DMS79 treated with DMSO at 0.1 percent for 48 hours (cell line): ENCODE data around the gene ZDHHC14.

ENCODE experiments used
- DNase-seq: peaks from one replicate; lab custom pipeline; 2025; lab: John Stamatoyannopoulos, UW

Gene ZDHHC14

DNA sequence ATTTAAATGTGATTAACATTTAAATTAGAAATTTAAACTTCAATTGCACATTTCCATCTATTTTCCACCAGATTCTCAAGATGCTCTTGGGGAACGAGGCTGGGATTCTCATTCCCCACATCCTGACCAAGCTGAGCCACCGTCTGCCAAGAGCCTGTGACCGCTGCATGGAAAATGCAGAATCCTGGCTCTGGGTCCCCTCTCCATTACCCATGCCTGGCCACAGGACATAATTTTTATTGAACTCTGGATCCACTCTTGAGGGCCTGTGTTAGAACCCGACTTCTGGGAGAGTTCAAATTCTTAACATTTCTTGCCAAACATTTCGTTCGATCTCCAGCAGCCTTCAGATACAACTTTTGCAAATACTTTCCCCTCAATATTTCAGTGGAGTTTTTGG is 240.4 kb downstream of the ZDHHC14 start:
- no peak for DNase-seq

DNA sequence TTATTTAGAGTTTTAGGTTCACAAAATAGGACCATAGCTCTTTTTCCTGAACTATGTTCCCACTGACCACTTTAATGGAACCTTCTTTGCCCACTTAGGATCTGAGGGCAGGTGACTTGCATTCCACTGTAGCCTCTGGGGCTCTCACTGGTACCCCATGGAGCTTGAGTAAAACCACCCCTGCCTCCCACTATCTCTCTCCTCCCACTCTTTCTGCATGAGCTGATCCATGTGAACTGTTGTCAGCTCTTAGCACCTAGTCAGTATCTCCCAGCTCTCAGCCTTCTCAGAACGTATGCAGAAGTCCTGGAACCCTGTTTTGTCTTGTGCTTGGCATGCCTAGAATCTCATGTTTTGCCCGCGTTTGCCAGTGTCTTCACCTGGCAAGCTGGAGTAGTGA is 241.4 kb downstream of the ZDHHC14 start:
- no peak for DNase-seq

DNA sequence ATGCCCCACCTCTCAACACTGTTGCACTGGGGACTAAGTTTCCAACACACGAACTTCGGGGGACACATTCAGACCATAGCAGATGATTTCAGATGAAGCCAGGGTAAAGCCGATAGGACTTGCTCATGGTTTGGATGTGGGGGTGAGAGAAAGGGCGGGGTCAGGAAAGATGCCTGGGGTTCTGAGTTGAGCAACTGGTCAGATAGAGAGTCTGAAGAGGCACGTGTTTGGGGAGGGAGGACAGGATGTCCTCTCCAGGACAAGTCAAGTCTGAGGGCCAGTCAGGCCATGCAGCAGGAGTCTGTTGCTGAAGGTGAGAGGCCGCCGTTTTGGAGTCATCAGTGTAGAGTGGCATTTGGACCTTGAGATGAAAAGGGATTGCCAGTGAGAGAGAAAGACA is 244.1 kb downstream of the ZDHHC14 start:
- no peak for DNase-seq

DNA sequence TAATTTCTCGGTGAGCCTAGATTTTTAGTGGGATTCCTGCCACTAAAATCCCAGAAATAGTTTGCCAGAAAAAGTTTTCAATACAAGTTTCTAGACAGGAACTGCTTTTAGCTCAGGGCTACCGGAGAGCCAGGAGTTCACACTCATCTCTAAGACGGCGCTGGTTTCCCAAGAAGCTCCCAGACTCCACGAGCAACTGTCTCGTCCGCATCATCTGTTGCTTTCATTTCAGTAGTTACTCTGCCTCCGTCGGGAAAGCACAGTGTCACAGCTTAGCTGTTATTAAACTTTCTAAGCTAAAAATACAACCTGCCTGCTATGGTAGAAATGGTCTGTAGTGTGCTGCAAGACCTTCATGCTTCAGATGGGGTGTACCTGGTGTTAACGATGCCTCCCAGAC is 244.8 kb downstream of the ZDHHC14 start:
- DNase-seq: no peak

DNA sequence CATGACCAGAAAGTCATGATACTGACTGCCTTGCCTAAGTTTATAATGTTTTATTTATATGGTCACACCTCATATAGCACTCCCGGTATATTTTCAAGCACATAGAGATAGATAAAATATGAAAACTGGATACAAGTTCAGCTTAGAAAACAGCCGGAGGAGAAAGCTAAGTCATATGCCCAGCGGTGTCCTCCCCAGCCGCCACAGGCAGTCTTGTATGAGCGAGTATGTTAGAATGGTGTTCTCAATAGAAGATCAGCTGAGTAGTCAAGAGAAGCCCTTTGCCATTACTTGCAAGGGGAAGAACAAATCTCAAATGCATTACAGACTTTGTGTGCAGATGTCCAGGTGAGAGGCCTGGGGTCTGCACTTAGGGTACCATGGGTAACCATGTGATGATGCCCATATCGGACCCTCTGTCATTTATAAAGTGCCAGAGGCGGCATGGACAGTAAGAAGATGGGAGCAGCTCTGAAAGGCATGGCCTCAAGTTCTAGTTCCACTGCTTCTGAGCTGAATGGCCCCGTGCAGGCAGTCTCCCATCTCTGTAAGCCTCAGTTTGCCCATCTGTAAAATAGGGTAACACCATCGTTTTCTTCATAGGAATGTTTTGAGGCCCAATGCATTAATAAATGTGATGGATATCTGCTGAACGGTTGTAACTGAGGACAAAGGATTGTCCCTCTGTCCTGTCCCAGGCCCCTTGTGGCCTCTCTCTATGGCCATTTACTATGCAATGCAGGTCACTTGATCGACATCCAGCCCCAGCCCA is 246.4 kb downstream of the ZDHHC14 start:
- no peak for DNase-seq

DNA sequence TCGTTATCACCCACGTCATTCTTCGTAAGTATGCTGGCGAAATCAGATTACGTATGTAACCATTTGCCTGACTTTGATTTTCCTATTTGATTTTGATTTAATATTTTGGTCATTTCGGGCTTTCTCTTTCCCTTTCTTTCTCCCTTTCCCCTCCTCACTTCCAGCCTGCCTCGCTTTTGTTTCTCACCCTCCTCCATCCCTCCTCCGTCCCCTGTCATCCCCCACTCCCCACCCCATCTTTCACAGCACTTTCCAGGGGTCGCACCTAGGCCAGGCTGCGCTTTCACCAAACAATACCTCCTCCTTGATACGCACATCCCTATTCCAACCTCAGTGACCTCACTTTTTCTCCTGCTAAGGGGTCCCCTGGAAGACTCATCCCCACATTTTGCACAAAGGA is 247.5 kb downstream of the ZDHHC14 start:
- no peak for DNase-seq

DNA sequence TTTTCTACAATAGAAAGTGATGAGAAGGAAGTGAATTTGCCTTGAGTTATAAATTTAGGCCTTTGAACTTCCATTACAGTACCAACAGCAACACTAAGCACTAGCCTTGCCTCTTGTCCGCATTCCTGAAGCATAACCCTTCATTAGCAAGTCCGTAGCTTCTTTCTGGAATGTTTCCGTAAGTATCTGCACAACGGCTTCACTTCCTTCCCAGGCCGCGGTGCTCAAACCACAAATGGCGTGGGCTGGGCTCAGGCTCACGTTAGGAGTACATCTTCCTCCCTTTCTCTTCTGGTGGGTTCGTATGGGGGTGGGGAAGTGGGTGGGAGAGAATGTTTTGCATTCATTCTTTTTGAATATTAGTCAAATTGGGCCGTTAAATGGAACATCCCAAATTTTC is 248.2 kb downstream of the ZDHHC14 start:
- DNase-seq: no peak

DNA sequence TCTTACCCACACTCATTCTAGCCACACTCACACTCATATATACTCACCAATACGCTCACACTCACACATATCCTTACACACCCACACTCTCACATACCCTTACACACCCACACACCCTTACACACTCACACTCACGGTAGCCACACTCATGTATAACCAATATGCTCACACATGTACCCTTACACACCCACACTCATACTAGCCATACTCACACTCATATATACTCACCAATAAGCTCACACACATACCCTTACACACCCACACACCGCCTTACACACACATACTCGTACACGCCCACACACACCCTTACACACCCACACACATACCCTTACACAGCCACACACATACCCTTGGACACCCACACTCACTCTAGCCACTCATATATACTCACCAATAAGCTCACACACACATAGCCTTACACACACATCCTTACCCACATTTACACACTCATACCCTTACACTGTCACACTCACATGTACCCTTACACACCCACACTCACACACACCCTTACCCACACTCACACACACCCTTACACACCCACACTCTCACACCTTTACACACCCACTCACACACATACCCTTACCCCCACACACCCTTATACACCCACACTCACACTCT is 249.6 kb downstream of the ZDHHC14 start:
- DNase-seq: no peak

DNA sequence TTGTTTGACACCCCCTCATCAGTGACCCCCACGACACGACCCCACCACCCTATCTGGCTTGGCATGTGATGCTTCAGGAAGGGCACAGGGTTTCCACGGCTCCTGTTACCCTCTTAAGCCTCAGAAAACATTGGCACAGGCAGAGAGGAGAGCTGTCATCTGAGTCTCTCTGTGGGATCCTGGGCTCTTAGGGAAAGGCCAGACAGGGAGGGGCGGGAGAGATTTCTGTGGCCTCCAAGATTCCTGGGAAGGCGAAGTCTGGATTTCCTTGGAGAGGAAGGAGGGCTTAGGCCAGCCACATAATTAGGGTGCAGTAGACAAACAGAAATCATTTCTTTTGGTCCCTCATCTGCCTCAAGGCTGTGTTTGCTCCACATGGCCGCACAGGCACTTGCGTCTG is 250.4 kb downstream of the ZDHHC14 start:
- peak; percentile 61 for DNase-seq

DNA sequence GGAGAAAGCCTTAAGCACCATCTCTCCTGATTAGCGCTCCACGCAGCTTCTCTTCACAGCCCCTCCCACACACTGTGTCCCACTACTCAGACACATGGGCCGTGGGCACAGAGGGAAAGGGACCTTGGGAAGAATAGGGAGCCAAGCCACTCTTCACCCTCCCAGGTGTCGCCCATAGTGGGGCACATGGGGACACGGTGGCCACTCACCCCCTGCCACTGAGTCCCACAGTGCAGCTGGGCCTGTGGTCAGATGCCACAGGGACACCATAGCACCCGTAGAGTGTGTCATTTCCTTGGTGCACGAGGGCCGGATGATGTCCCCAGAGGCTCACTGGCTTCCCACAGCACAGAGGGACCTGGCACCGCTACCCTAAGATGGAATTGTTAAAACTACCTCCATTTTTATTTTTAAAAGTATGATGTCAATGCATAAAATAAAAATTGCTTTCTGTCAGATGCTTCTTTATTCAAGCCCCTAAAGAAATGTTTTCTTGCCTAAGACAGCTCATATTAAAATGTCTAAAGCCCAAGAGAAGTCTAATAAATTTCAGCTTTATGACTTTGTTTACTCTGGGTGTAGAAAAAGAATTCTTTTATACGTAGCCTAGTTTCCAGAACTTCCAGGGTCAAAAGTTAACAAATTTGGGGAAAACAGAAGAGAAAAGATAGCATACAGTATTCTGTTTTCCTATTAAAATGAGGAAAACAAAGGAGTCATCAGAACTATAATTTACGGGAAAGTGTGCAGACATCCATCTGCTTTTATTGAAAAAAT is 251.0 kb downstream of the ZDHHC14 start:
- no peak for DNase-seq

DNA sequence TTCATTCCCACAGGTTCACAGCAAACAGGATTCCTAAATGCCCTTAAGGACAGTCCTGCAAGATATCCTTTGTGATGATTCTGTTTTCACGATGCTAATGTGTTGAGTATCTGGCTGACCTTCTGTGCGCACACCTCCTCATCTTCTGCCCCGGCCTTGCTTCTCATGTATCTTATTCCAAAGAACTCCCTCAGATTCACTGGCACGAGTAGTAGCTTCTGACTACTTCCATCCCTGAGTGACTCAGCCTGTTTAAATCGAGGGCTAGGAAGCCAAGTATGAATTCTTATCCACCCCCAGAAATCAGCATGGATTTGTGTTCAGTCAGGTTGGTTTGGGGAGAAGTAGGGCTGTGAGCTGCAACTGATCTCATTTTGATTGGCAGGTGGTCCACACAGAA is 251.8 kb downstream of the ZDHHC14 start:
- DNase-seq: no peak

DNA sequence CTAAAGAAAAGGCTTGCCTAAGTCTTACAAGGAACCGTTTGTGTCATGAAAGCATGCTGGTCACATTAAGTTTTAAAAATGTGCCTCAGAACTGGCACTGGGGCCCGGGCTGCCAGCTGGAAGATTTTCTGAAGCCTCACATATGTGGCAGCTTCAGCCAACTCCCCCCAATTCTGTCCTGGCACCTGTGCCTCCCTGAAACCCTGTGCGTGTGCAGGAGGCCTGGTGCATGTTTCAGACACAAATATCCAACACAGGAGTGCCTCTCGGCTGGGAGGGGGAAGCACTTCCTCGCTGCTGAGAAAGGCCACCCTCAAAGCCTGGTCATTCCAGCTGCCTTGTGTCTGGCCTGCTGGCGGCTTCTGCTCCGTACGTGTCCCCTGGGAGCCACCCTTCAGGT is 253.6 kb downstream of the ZDHHC14 start:
- no peak for DNase-seq

DNA sequence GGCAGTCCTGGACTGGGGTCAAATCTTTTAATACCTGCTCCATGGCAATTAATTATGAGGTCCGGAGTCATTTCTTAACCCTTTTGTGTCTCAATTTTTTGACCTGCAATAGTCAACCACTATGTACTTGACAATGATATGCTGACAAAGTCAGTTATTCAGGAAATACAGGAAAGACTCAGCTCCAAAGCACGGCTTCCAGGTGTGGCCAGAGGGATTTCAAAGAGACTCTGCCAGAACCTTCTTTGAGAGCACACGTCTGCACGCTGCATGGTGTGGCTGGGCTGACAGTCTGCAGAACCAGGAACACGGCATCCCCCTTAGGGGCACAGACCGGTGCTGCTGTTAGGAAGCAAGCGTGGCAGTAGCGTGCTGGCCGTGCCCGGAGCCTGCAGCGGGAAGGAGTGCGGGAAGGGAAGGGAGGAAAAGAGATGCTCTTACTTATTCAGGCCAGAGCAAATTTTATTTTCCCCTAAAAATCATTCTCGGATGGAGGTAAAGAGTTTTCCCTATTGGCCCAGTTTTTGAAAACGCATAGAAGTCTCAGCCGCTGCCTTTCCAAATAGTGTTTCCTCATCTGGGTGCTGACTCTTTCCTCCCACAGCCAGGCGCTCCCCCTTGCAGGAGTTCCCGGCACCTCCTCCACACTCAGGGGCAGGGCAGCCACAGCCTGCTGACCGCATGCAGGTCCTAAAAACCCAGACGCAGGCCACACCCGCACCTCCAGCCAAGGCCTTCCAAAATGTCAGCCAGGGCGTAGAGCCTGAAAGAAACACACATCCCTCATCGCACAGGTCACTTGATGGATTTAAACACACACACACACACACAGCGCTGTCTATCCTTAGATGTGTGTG is 254.6 kb downstream of the ZDHHC14 start:
- no peak for DNase-seq

DNA sequence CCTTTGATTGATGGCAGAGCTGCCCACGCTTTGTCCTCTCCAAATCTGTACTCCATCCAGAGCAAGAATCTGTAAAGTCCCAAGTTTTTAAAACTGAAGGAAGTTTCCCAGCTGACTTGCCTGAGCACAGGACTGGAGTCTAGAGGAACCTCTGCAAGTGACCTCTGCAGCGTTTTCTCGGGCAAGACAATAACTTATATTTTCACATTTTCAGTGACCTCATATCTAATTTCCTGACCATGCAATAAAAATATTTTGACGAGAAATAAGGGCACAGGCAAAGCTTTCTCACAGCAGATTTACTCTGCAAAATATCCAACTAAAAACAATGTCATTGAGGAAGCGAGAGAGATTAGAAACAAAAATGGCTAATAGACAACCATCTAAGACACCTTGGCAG is 256.5 kb downstream of the ZDHHC14 start:
- DNase-seq: no peak

DNA sequence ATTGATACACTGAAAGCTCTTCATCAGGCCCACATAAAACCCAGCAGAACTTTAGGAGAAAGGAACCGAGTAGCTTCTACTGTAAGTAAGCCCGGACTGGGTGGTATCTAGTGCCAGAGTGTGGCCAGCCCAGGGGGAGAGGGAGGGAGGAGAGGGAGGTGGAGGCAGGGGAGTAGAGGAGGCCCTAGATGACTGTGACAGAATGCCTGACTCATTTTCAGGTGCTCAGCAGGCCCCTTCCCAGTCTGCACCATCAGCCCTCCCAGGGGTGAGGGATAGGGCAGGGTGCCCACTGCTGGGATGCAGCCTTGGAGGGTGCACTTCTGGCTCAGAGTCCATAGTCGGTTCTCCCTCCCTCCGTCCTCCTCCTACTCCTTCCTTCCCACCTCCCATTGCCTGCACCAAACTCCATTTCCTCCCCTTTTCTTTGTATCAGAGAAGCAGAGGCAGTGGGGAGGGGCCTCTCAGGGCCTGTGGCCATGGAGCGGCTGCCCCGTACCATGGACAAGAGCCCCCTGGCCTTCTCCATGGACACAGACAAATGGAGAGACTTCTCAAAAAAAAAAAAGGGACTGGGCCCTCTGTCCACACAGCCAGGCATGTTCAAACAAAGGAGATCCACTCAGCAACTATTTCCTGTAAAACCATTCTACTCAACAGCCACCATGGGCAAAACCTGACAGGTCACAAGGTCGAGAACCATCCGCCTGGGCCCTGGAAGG is 257.1 kb downstream of the ZDHHC14 start:
- DNase-seq: no peak

DNA sequence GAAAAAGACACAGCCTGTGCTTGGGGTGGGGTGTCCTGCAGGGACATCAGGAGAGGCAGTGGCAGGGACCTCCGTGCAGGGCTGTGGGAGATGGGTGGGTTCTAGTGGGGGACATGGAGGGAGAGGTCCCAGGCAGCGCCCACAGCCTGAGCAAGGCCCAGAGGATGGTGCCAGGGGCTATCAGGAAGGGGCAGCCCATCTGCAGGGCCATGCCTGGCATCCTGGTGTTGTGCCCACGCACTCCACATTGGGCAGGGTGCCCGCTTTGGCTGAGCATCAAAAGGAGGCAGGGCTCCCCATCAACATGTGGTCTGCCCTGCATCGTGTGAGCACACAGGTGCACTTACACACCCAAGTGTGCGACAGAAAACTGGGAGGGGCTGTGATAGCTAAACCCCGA is 257.8 kb downstream of the ZDHHC14 start:
- peak; percentile 48 for DNase-seq

DNA sequence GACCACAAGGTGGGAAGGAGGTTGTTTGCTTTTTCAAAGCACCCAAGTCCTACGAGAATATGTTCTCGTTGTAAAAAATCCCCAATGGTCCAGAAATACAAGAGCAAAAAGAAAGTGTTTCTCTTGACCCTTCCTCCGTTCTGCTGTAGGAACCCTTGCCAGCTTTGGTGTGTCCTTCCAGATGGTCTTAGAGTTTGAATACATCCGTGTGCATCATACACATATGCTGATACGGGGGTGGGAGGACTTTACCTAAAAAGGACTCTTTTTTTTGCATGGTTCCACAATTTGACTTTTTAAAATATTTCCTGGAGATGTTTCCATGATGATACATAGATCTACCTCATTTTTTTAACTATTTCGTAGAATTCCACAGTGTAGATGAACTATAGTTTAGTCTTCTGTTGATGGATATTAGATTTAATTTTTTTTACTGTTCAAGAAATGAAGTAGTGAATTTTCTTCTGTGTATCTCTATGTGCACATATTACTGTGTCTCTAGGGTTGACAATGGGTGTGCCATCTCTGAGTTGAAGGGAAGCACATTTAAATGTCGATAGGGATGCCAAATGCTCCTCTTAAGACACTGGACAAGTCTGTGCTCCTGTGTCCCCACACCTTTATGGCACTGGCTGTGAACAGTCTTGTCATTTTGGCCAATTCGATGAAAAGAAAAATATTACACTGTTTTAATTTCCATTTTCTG is 259.9 kb downstream of the ZDHHC14 start:
- DNase-seq: no peak

DNA sequence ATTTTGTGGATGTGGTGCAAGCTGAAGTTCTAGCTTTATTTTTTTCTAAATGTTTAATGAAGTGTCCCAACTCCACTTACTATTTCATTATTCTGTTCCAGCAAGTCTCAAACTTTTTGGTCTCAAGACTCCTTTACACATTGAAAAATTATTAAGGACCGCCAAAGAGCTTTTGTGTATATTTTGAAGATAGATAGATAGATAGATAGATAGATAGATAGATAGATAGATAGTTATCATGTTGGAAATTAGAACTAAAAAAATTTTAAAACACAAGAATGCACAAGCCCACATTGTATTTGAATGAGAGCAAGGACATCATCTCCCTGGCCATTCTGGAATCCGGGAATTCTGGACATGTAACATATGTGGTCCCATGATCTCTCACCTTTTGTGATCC is 260.8 kb downstream of the ZDHHC14 start:
- DNase-seq: no peak

DNA sequence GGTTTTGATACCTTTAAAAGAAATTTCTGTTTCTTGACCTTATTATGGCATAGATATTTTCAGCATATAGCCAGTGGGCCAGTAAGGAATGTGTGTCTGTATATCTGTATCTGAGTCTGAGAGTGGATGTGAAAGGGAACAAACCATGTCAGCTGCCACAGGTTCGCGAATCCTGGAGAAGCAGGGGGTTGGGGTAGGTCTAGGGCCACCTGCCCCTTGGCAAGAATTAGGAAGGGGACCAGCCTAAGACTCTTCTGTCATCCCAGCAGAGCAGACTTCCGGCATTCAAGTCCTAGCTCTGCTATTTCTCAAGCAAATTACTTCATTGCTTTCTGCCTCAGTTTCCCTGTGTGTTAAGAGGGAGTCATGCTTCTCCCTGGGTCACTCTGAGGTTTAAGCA is 261.7 kb downstream of the ZDHHC14 start:
- DNase-seq: no peak

DNA sequence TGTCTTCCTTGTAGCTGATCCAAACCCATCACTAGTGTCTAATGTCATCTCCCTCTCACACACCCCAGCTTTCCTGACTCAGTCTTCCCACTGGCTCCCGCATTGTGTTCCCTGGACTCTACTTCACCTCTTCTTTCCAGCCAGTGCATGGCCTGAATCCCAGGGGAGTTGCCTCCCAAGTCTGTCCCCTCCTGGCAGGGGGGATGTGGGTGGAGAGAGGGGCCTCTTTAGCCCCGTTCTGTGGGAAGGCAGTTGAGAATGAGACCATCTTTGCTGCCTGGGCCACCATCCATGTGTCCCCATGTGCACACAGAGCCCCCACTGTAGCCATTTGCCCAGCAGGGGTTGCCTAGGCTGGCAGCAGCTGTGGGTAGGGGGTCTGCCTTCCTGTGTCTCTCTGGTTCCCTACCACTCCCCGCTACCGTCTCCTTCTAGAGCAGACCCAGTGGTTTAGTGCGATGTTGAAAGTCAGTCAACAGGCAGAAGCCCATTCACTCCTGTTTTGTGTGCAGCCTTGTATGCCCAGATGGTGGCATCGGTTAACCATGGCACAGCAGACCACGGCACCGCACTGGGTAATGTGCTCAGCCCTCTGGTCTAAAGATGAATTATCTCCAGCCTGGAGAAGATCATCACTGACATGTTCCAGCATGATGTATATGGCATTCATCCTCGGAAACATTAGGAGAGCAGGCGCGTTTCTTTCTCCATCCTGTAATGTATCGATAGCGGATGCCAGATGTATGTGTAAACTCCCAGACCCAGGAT is 263.2 kb downstream of the ZDHHC14 start:
- no peak for DNase-seq
